Peyer's patch (tissue), 4 donors: ENCODE results near the gene TTC27.

ENCODE experiments used
- CTCF ChIP-seq, 6 experiments: fragments of 450-650 bp in 4 of 6; fragments of 200-600 bp in 2 of 6; sonication (generic) in 1 of 6; IDR thresholded peaks; one replicate each; pipeline ENCODE4 v1.5.1; 2017 to 2019; ENCODE audit warnings: antibody characterized with exemption in 6 of 6, mild to moderate bottlenecking in 3 of 6, moderate library complexity in 1 of 6
- POLR2A ChIP-seq, 2 donors: fragments of 450-650 bp; IDR thresholded peaks; one replicate each; pipeline ENCODE4 v1.5.1; 2017; ENCODE audit warnings: antibody characterized with exemption in 2 of 2, mild to moderate bottlenecking in 2 of 2, moderate library complexity in 2 of 2

- TF ChIP-seq CTCF (IDR thresholded peaks at IDR 0.05) (no peak), POLR2A (IDR thresholded peaks at IDR 0.05) (no peak)
Observed at GRCh38 chr2:32780961-32781360, 153.1 kb downstream of the TTC27 start.
